Right renal cortex interstitium (tissue), 3 donors: ENCODE measurements around the gene ZNF396. TPM values are rescaled to one million over a fixed set of nuclear protein-coding genes. Genes with fewer than 3 reads are reported as not detected.

Experiments used
- DNase-seq, 3 donors: peaks; one replicate each; pipeline ENCODE4 v3.0.0-alpha.2; 2013; ENCODE audit warnings: low read depth in 3 of 3, low spot score in 2 of 3
- polyA plus RNA-seq, 3 donors: library from polyadenylated mRNA; unstranded; fragments of 120-200 nt; gene quantifications; one replicate each; pipeline ENCODE4 v1.2.1, GENCODE V29; 2013; ENCODE audit not compliant: insufficient read length in 3 of 3

Gene ZNF396
- polyA plus RNA-seq, 3 donors: 6.1 to 7.2 (median 7.0) TPM

DNA sequence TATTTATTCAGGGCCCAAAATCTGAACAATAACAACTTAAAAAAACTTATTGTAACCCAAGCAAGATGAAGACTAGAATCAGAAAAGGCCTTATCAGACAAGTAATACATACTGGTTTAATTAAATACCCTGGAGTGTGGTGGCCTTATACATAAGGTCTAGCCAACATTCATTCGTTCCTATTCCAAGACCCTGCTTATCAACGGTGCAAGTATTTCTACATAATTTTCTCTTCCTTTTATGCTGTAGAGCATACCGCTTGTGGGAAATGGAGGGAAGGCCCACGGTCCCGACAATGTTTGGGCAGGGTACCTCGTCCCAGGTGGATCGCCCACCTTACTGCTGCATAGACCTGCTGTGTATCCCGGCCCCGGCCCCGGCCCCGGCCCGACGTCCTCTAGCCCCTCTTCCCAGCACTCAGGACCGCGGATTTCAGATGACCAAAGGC, 33.6 kb downstream of the ZNF396 start:
- no peak for DNase-seq

DNA sequence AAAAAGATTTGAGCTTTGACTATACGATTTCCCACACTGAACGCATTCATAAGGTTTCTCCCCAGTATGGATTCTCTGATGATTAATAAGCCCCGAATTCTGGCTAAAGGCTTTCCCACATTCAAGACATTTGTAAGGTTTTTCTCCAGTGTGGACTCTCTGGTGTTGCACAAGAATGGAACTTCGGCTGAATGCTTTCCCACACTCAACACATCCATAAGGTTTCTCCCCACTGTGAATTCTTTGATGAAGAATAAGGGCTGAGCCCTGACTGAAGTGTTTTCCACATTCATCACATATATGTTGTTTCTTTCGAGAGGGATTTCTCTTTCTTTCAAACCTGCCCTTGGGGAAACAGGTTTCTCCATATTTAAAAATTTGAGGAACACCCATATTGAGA, 39.9 kb downstream of the ZNF396 start:
- no peak for DNase-seq

DNA sequence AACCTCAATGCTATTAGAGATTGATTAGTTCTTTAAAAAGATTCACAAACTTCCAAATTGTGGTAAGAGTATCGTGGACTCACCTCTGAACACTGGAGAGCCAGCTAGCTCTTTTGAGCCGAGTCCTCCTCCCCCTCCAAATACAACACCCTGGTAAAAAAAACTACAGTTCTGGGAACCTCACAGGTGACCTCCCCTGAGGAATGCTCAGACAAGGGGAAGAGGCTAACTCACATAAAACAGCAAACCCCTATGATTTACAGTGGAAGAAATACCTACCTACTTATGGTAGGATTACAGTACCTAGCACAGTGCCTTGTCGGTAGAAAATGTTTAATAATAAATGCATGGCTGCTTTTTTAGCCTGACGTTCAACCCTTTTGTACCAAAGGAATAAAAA, 41.3 kb downstream of the ZNF396 start:
- DNase-seq: no peak

DNA sequence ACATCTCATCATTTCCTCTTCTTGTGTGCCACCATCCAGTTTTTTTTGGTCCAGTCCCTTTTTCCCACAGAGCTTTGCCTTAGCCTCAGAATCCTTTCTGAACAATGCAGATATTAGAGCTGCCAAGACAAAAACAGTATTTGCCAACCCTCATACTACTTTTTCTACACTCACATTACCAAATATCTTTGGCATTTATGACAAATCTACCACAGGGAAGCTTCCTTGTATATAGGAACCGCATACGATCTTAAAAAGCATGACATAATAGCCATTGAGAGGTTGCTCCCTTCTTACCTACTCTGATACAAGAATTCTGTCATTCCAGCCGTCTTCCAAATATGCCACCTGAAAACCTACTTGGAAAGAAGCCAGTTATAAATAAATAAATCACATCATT, 42.3 kb downstream of the ZNF396 start:
- DNase-seq: no peak

DNA sequence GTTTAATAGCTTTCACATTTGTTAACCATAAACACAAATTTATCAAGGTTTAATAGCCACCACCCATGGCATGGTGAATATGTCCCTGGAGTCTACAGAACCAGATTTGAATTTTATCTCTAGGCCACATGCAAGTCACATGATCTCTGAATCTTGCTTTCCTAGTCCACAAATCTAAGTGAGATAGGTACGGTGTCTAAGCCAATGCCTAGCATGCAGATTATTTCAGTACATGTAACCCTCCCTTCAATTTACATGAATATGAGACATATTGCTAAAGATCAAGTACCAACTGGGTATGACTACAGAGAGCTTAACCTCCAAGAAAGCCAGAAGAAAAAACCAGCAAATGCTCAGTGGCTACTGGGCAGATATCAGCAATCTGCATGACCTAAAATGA, 42.9 kb downstream of the ZNF396 start:
- no peak for DNase-seq

DNA sequence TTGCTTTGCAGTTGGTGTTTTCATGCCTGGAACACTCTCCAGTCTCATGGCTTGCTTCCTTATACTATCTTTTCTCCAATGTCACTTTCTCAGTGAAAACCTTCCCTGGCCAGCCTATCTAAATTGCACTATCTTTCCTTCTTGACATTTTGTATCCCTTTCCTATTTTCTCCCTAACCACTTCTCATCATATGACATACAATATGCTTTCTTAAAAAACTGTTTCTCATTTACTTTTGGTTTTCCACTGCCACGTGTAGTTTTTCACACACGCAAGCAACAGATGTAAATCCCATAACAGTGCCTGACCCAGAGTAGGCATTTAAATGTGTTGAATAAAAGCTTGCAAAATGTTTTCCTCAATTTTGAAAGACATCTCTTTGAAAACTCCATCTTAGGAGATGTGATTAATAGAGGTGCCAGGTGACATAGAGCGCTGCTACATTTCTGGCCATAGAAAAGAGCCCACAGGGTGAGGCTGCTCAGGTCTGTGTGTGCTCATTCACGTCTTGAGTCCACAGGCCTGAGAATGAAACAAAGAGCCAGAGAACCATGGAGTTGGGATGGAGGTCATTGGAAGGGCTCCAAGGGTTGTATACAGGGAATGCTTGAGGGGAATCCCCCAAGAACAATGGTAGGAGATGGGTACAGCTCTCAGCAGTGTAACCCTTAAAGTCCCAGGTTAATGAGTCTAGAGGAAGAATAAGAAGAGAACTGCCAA, 45.6 kb downstream of the ZNF396 start:
- DNase-seq: no peak

DNA sequence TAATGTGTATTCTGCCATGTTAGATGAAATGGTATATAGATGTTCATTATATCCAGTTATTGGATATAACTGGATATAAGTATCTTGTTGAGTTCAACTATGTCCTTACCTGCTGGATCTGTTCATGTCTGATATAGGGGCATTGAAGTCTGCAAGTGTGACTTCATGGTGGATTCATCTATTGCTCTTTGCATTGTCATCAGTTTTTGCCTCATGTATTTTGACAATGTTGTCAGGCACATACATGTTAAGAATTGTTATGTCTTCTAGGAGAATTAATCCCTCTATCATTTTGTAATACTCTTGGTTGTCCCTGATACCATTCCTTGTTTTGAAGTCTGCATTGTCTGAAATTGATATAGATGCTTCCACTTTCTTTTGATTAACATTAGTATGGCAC, 48.3 kb downstream of the ZNF396 start:
- DNase-seq: no peak

DNA sequence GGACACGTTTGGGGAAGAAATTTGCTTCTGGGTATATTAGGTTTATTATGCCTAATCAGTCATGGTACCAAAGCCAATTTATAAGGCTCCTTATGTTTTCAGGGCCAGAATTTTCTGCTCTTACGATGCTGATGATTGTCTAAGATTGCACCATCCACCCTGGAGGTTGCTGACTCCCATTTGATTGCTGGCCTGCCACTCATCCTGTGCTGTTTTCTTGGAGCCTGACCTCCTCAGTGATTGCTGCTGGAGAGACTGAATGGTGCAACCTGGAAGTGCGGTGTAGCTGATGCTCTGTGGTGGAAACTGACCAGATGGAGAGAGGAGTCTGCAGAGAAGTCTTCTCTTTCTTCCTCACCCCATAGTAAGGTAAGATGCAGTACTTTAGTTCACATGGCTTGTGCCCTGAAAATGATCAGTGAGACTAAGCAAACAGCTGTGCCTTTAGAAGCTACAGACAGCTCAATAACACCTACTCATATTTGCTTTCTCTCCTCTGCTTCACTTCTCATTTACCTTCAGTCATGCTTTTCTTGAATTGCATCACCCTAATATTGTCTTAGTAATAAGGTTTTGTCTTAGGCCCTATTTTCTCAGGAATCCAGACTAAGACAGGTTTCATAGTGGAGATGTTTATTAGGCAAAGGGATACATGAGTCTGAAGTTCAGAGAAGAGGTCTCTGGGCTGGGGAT, 50.3 kb downstream of the ZNF396 start:
- no peak for DNase-seq

DNA sequence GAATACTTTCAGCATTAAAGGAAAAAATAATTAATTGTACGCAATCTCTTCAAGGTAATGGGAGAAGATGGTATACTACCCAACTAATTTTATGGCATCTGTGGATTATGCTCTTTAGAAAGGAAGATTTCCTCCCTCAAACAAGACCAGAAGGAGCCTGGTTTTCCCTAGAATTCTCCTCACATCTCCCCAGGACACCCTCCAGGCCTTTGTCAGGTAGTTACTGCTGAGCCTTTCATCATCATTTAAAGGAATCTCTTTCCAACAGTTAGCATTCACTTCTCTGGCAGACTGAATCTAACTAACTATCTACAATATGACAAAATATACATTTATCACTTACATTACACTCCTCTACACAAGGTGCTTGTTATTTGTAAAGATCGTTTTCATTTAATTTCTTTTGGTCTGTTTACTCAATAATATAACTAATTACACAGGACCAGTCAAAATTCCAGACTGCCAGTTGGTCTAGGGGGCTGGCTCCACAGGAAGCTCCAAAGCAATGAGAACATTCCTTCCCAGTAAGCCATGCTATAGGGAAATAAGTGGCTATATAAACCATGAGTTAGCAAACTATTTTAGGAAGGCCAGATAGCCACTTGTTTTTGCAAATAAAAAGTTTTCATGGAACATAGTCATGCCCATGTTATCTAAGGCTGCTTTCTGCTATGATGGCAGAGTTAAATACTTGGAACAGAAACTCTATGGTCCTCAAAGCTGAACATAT, 52.0 kb downstream of the ZNF396 start:
- DNase-seq: no peak

DNA sequence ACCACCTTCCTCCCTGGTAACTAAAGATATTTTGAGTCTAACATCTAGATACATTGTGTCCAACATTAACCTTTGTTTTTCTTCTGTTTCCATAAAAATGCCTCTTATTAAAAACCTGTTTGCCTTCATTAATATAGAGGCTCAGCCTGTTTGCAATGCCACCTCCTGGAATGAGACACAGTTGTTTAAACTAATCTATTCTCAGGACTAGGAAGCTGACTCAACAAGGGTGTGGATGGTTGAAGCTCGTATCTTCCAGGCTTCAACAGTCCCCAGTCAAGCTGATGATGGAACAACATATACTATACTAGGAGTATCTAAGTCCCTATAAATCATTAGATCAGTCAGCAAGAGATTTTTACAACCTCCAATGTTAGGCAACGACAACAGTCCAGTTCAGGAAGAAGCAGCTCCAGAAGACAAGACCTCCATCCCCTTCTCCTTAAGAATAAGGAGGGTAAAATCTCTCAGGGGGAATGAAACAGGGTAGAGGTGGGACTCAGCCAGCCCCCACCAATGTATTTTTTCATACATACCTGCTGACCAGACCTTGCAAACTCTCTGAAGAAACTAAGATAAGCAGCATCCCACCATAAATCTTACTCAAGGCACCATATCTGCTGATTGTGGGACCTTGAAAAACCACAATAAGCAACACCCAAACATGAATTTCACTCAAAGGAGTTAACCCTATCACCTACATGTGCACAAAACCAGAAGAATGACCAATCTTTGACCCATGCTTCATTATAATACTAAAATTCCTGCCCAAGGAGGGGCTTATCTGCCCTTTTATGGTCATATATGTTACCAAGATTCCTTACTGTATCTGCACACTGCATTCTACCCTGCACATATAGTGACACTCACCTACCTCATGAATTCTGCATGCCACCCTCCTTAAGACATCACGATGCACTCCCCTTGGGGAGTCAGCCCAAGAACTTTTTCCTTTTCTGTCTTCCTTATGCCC, 54.4 kb downstream of the ZNF396 start:
- no peak for DNase-seq

Other genes starting within 250 kb of the ZNF396 start
- gene ZNF397, start 136.3 kb downstream of the ZNF396 start, polyA plus RNA-seq: 10 to 100 TPM; 50.1 to 52.9 (median 50.3) TPM
- 10 to 100 TPM; 31.8 to 38.6 (median 34.5) TPM for gene ZSCAN30, start 87.1 kb downstream of the ZNF396 start, polyA plus RNA-seq
- 10 to 100 TPM; 81.3 to 85.8 (median 85.1) TPM for gene ZNF24, start 32.9 kb downstream of the ZNF396 start, polyA plus RNA-seq
- 10 to 100 TPM; 24.5 to 28.3 (median 27.9) TPM for gene INO80C, start 120.6 kb upstream of the ZNF396 start, polyA plus RNA-seq
- 10 to 100 TPM; 69.3 to 79.7 (median 76.5) TPM for gene GALNT1, start 204.4 kb upstream of the ZNF396 start, polyA plus RNA-seq